ENCODE measurements around the gene ATG16L1.

Gene ATG16L1

GRCh38 chr2:233250985-233251305 is 528 bp upstream of the ATG16L1 start:
- Histone ChIP-seq H3K27me3 (ENCODE audit: insufficient read depth, low read length, poor library complexity) (no peaks in the 10 kb centered on the region), H3K79me2 (ENCODE audit: insufficient read depth, low read length) (peaks cover 45% of the 10 kb centered on the region), H3K27ac (ENCODE audit: low read length) (peak overlapping the region; percentile 81), H3K4me1 (ENCODE audit: insufficient read depth, low read length) (peaks cover 31% of the 10 kb centered on the region), H2AFZ (ENCODE audit: low read depth, low read length) (peak overlapping the region; percentile 76), H3K4me2 (ENCODE audit: insufficient read depth, low read length) (peak overlapping the region; percentile 93), H3K9ac (ENCODE audit: low read depth, low read length) (peak overlapping the region; percentile 77), H3K9me3 (ENCODE audit: insufficient read depth, low read length, severe bottlenecking) (no peaks in the 10 kb centered on the region), H4K20me1 (ENCODE audit: insufficient read depth, low read length) (peaks cover 16% of the 10 kb centered on the region; the same call in 1 of the 2 replicates), H3K4me3 (ENCODE audit: low read depth in 1 of 2, low read length in 2 of 2) (peak overlapping the region in 1 of 2 experiments; percentile 93; a peak in 2 of 4 replicates), H3K36me3 (ENCODE audit: insufficient read depth, low read length) (peaks cover 21% of the 10 kb centered on the region; the same call in 1 of the 2 replicates)
- ATAC-seq (ENCODE audit: insufficient read depth, low read depth) (no peak; the same call in 2 of the 3 replicates), DNase-seq (no peak)
- no peak for TF ChIP-seq EZH2 (IDR thresholded peaks at IDR 0.05; ENCODE audit: borderline replicate concordance, low read depth, low read length, severe bottlenecking)

- Histone ChIP-seq H4K20me1 (ENCODE audit: insufficient read depth, low read length) (peaks cover 16% of the 10 kb centered on the region; the same call in 1 of the 2 replicates), H3K9me3 (ENCODE audit: insufficient read depth, low read length, severe bottlenecking) (no peaks in the 10 kb centered on the region), H3K79me2 (ENCODE audit: insufficient read depth, low read length) (peaks cover 57% of the 10 kb centered on the region), H2AFZ (ENCODE audit: low read depth, low read length) (peak overlapping the region; percentile 96), H3K36me3 (ENCODE audit: insufficient read depth, low read length) (peaks cover 34% of the 10 kb centered on the region), H3K27ac (ENCODE audit: low read length) (peak overlapping the region; percentile 80), H3K4me2 (ENCODE audit: insufficient read depth, low read length) (peak overlapping the region; percentile 93), H3K9ac (ENCODE audit: low read depth, low read length) (peak overlapping the region; percentile 77), H3K27me3 (ENCODE audit: insufficient read depth, low read length, poor library complexity) (no peaks in the 10 kb centered on the region), H3K4me1 (ENCODE audit: insufficient read depth, low read length) (peaks cover 31% of the 10 kb centered on the region), H3K4me3 (ENCODE audit: low read depth in 1 of 2, low read length in 2 of 2) (peak overlapping the region; percentile 81 to 93)
- TF ChIP-seq EZH2 (IDR thresholded peaks at IDR 0.05; ENCODE audit: borderline replicate concordance, low read depth, low read length, severe bottlenecking) (no peak), CTCF (IDR thresholded peaks at IDR 0.05; ENCODE audit: borderline replicate concordance, extremely low read depth, low read length, poor library complexity, severe bottlenecking) (no peak)
- DNase-seq (peak; percentile 8), ATAC-seq (ENCODE audit: insufficient read depth, low read depth) (no peak)
Measured at GRCh38 chr2:233252227-233252626, 754 bp downstream of the ATG16L1 start.

GRCh38 chr2:233255151-233255550 is 3.7 kb downstream of the ATG16L1 start:
- H3K27me3 ChIP-seq (ENCODE audit: insufficient read depth, low read length, poor library complexity) = no peaks in the 10 kb centered on the region
- peaks cover 20% of the 10 kb centered on the region; the same call in 1 of the 2 replicates for H4K20me1 ChIP-seq (ENCODE audit: insufficient read depth, low read length)
- no peak for ATAC-seq (ENCODE audit: insufficient read depth, low read depth)
- TF ChIP-seq CTCF (IDR thresholded peaks at IDR 0.05; ENCODE audit: borderline replicate concordance, extremely low read depth, low read length, poor library complexity, severe bottlenecking) (no peak), EZH2 (IDR thresholded peaks at IDR 0.05; ENCODE audit: borderline replicate concordance, low read depth, low read length, severe bottlenecking) (no peak)
- no peak for DNase-seq
- H3K79me2 ChIP-seq (ENCODE audit: insufficient read depth, low read length) = peaks cover 80% of the 10 kb centered on the region
- no peak overlapping the region for H3K27ac ChIP-seq (ENCODE audit: low read length)
- H3K9me3 ChIP-seq (ENCODE audit: insufficient read depth, low read length, severe bottlenecking) = no peaks in the 10 kb centered on the region
- H3K4me1 ChIP-seq (ENCODE audit: insufficient read depth, low read length) = peaks cover 31% of the 10 kb centered on the region
- H3K36me3 ChIP-seq (ENCODE audit: insufficient read depth, low read length) = peaks cover 59% of the 10 kb centered on the region
- H2AFZ ChIP-seq (ENCODE audit: low read depth, low read length) = no peak overlapping the region
- no peak overlapping the region for H3K9ac ChIP-seq (ENCODE audit: low read depth, low read length)
- H3K4me2 ChIP-seq (ENCODE audit: insufficient read depth, low read length) = no peak overlapping the region
- H3K4me3 ChIP-seq (ENCODE audit: low read depth in 1 of 2, low read length in 2 of 2) = no peak overlapping the region

- Histone ChIP-seq H3K27ac (ENCODE audit: low read length) (no peak overlapping the region), H2AFZ (ENCODE audit: low read depth, low read length) (no peak overlapping the region), H3K27me3 (ENCODE audit: insufficient read depth, low read length, poor library complexity) (no peaks in the 10 kb centered on the region), H3K4me3 (ENCODE audit: low read depth in 1 of 2, low read length in 2 of 2) (no peak overlapping the region), H3K79me2 (ENCODE audit: insufficient read depth, low read length) (peaks cover 86% of the 10 kb centered on the region), H3K36me3 (ENCODE audit: insufficient read depth, low read length) (peaks cover 66% of the 10 kb centered on the region), H4K20me1 (ENCODE audit: insufficient read depth, low read length) (peaks cover 25% of the 10 kb centered on the region; the same call in 1 of the 2 replicates), H3K4me2 (ENCODE audit: insufficient read depth, low read length) (no peak overlapping the region), H3K4me1 (ENCODE audit: insufficient read depth, low read length) (peaks cover 27% of the 10 kb centered on the region), H3K9me3 (ENCODE audit: insufficient read depth, low read length, severe bottlenecking) (no peaks in the 10 kb centered on the region), H3K9ac (ENCODE audit: low read depth, low read length) (no peak overlapping the region)
- DNase-seq = no peak
- no peak for TF ChIP-seq EZH2 (IDR thresholded peaks at IDR 0.05; ENCODE audit: borderline replicate concordance, low read depth, low read length, severe bottlenecking)
- no peak for TF ChIP-seq CTCF (IDR thresholded peaks at IDR 0.05; ENCODE audit: borderline replicate concordance, extremely low read depth, low read length, poor library complexity, severe bottlenecking)
- no peak for ATAC-seq (ENCODE audit: insufficient read depth, low read depth)
Measured at GRCh38 chr2:233256048-233256447, 4.6 kb downstream of the ATG16L1 start.

All from DND-41 (cell line).